Endothelial cell (in vitro differentiated cells): ENCODE data around the gene UPF2. TPM values are rescaled to one million over a fixed set of nuclear protein-coding genes. Genes with fewer than 3 reads are reported as not detected.
"Not testable (repeated sequence)": the region's sequence is repeated elsewhere in the genome, so short reads cannot be mapped to it uniquely, and the experiment has no call there.

Experiments
- DNase-seq: peaks from one replicate; pipeline ENCODE4 v3.0.0; 2021; ENCODE audit warnings: low spot score
- H3K27ac Mint-ChIP-seq: one replicate; pipeline ENCODE4 v1.8.0; 2021; ENCODE audit warnings: mixed read lengths, inconsistent platforms; ENCODE audit not compliant: unreplicated experiment
- H3K27me3 Mint-ChIP-seq: one replicate; pipeline ENCODE4 v1.8.0; 2021; ENCODE audit warnings: mild to moderate bottlenecking, moderate library complexity, mixed read lengths, inconsistent platforms; ENCODE audit not compliant: unreplicated experiment
- H3K36me3 Mint-ChIP-seq: one replicate; pipeline ENCODE4 v1.8.0; 2021; ENCODE audit warnings: mild to moderate bottlenecking, low read depth, mixed read lengths, inconsistent platforms; ENCODE audit not compliant: unreplicated experiment
- H3K4me1 Mint-ChIP-seq: one replicate; pipeline ENCODE4 v1.8.0; 2021; ENCODE audit warnings: mild to moderate bottlenecking, mixed read lengths, inconsistent platforms; ENCODE audit not compliant: unreplicated experiment
- H3K4me3 Mint-ChIP-seq: one replicate; pipeline ENCODE4 v1.8.0; 2021; ENCODE audit warnings: mild to moderate bottlenecking, mixed read lengths, inconsistent platforms; ENCODE audit not compliant: unreplicated experiment
- H3K9me3 Mint-ChIP-seq: one replicate; pipeline ENCODE4 v1.8.0; 2021; ENCODE audit warnings: mixed read lengths, inconsistent platforms; ENCODE audit not compliant: unreplicated experiment
- CTCF ChIP-seq: fragments of 200-600 bp; sonication (generic); IDR thresholded peaks from one replicate; pipeline ENCODE4 v1.5.0; 2021; ENCODE audit warnings: antibody characterized with exemption; ENCODE audit not compliant: unreplicated experiment
- total RNA-seq: library from RNA; stranded (reverse); fragmentation: NEBNext Ultra II Directional; extraction: Animal tissue kit (Norgen Biotek cat#: 25700); gene quantifications from one replicate; pipeline ENCODE4 v1.2.1, GENCODE V29; 2021; ENCODE audit not compliant: unreplicated experiment

Gene UPF2
- total RNA-seq, 1 donor from 2014 or later = 21.9 TPM

- peaks cover 8% of the 10 kb centered on the region for H3K36me3 Mint-ChIP-seq
- no peak overlapping the region for H3K27ac Mint-ChIP-seq
- H3K4me3 Mint-ChIP-seq = no peak overlapping the region
- no peak for TF ChIP-seq CTCF
- no peaks in the 10 kb centered on the region for H3K9me3 Mint-ChIP-seq
- no peak for DNase-seq
- no peaks in the 10 kb centered on the region for H3K27me3 Mint-ChIP-seq
- H3K4me1 Mint-ChIP-seq = no peaks in the 10 kb centered on the region
Measured at GRCh38 chr10:12018438-12019282, 23.9 kb downstream of the UPF2 start.

GRCh38 chr10:12013926-12014325, 28.7 kb downstream of the UPF2 start:
- Mint-ChIP-seq H3K27me3 (no peaks in the 10 kb centered on the region), H3K36me3 (peaks cover 24% of the 10 kb centered on the region), H3K4me1 (no peaks in the 10 kb centered on the region), H3K9me3 (peaks cover 6% of the 10 kb centered on the region), H3K27ac (no peak overlapping the region), H3K4me3 (peak overlapping the region; percentile 14)
- no peak for TF ChIP-seq CTCF
- no peak for DNase-seq

GRCh38 chr10:12013391-12013790, 29.2 kb downstream of the UPF2 start:
- H3K27ac Mint-ChIP-seq, DNase-seq, H3K4me1 Mint-ChIP-seq, H3K27me3 Mint-ChIP-seq, H3K9me3 Mint-ChIP-seq, H3K4me3 Mint-ChIP-seq: not testable (repeated sequence)
- peaks cover 24% of the 10 kb centered on the region for H3K36me3 Mint-ChIP-seq

- Mint-ChIP-seq H3K4me3 (peak overlapping the region; percentile 45), H3K4me1 (no peaks in the 10 kb centered on the region), H3K9me3 (peaks cover 6% of the 10 kb centered on the region), H3K36me3 (peaks cover 32% of the 10 kb centered on the region), H3K27me3 (no peaks in the 10 kb centered on the region), H3K27ac (no peak overlapping the region)
- no peak for DNase-seq
- TF ChIP-seq CTCF = no peak
Measured at GRCh38 chr10:12010353-12010752, 32.3 kb downstream of the UPF2 start.

- H3K27ac Mint-ChIP-seq, DNase-seq, H3K9me3 Mint-ChIP-seq, H3K4me1 Mint-ChIP-seq, H3K4me3 Mint-ChIP-seq, H3K27me3 Mint-ChIP-seq: not testable (repeated sequence)
- H3K36me3 Mint-ChIP-seq = peaks cover 33% of the 10 kb centered on the region
Measured at GRCh38 chr10:12008842-12009241, 33.8 kb downstream of the UPF2 start.

- H3K36me3 Mint-ChIP-seq = peaks cover 38% of the 10 kb centered on the region
- H3K4me3 Mint-ChIP-seq = no peak overlapping the region
- H3K27me3 Mint-ChIP-seq = no peaks in the 10 kb centered on the region
- H3K27ac Mint-ChIP-seq = no peak overlapping the region
- no peaks in the 10 kb centered on the region for H3K4me1 Mint-ChIP-seq
- peaks cover 6% of the 10 kb centered on the region for H3K9me3 Mint-ChIP-seq
- no peak for TF ChIP-seq CTCF
- DNase-seq = no peak
Measured at GRCh38 chr10:12006671-12007070, 35.9 kb downstream of the UPF2 start.
